Neural progenitor cell (in vitro differentiated cells): ENCODE measurements around the gene RPL10. TPM values are rescaled to one million over a fixed set of nuclear protein-coding genes. Genes with fewer than 3 reads are reported as not detected.

ENCODE experiments used
- DNase-seq: peaks from one replicate; pipeline ENCODE4 v3.0.0-alpha.2; 2016; ENCODE audit warnings: low spot score
- H2AFZ ChIP-seq: fragments of 200-600 bp; sonication (generic); replicated peaks from 2 replicates; pipeline ENCODE4 v1.6.1; 2016; ENCODE audit warnings: antibody characterized with exemption
- H3F3A ChIP-seq: fragments of 200-600 bp; sonication (generic); 2 replicates; pipeline ENCODE4 v1.6.1; 2016; ENCODE audit warnings: antibody characterized with exemption, low read depth
- H3K27ac ChIP-seq: fragments of 200-600 bp; sonication (generic); 2 replicates; pipeline ENCODE4 v1.5.1; 2016; ENCODE audit warnings: mild to moderate bottlenecking
- H3K27me3 ChIP-seq: fragments of 200-600 bp; sonication (generic); 2 replicates; pipeline ENCODE4 v1.6.1; 2016; ENCODE audit warnings: mild to moderate bottlenecking, moderate library complexity
- H3K36me3 ChIP-seq: fragments of 200-600 bp; sonication (generic); 2 replicates; pipeline ENCODE4 v1.5.1; 2016
- H3K4me1 ChIP-seq: fragments of 200-600 bp; sonication (generic); 2 replicates; pipeline ENCODE4 v1.6.1; 2016; ENCODE audit warnings: mixed run types
- H3K4me2 ChIP-seq: fragments of 200-600 bp; sonication (generic); 2 replicates; pipeline ENCODE4 v1.6.1; 2016
- H3K4me3 ChIP-seq: fragments of 200-600 bp; sonication (generic); 2 replicates; pipeline ENCODE4 v1.5.1; 2016
- H3K79me2 ChIP-seq: fragments of 200-600 bp; sonication (generic); 2 replicates; pipeline ENCODE4 v1.6.1; 2016; ENCODE audit warnings: low read depth
- H3K9ac ChIP-seq: fragments of 200-600 bp; sonication (generic); 2 replicates; pipeline ENCODE4 v1.6.1; 2016
- H3K9me3 ChIP-seq: fragments of 200-600 bp; sonication (generic); 2 replicates; pipeline ENCODE4 v1.5.1; 2016; ENCODE audit warnings: low read depth
- H4K20me1 ChIP-seq: fragments of 200-600 bp; sonication (generic); 2 replicates; pipeline ENCODE4 v1.6.1; 2016; ENCODE audit warnings: low read depth
- H3K27ac Mint-ChIP-seq: 3 replicates; pipeline ENCODE4 v1.8.0; 2021; ENCODE audit warnings: mixed read lengths
- H3K27me3 Mint-ChIP-seq: 2 replicates; pipeline ENCODE4 v1.8.0; 2022; ENCODE audit warnings: low read depth, mild to moderate bottlenecking, inconsistent platforms, moderate library complexity, mixed read lengths; ENCODE audit not compliant: insufficient read depth
- H3K36me3 Mint-ChIP-seq: 3 replicates; pipeline ENCODE4 v1.8.0; 2021; ENCODE audit warnings: mixed read lengths
- H3K4me1 Mint-ChIP-seq: 3 replicates; pipeline ENCODE4 v1.8.0; 2021; ENCODE audit warnings: mixed read lengths
- H3K4me3 Mint-ChIP-seq: 3 replicates; pipeline ENCODE4 v1.8.0; 2021; ENCODE audit warnings: mild to moderate bottlenecking, moderate library complexity, mixed read lengths
- H3K9me3 Mint-ChIP-seq: 3 replicates; pipeline ENCODE4 v1.8.0; 2020; ENCODE audit warnings: mixed read lengths
- CTCF ChIP-seq: fragments of 200-600 bp; sonication (generic); IDR thresholded peaks from 2 replicates; pipeline ENCODE4 v1.5.1; 2017; ENCODE audit warnings: antibody characterized with exemption, mild to moderate bottlenecking
- EZH2 ChIP-seq: fragments of 200-600 bp; sonication (generic); IDR thresholded peaks from 2 replicates; pipeline ENCODE4 v1.6.1; 2017; ENCODE audit warnings: antibody characterized with exemption, mild to moderate bottlenecking, moderate library complexity
- EZH2phosphoT487 ChIP-seq: fragments of 200-600 bp; sonication (generic); IDR thresholded peaks from 2 replicates; pipeline ENCODE4 v1.6.1; 2017; ENCODE audit warnings: antibody characterized with exemption
- total RNA-seq: library from RNA; depleted of rRNA; stranded (reverse); fragments of >200 nt; gene quantifications from 2 replicates; pipeline ENCODE4 v1.2.3, GENCODE V29; 2015; ENCODE audit warnings: low replicate concordance

RPL10 gene
- total RNA-seq, 1 donor from 2014 or later = 4,507 TPM

DNA sequence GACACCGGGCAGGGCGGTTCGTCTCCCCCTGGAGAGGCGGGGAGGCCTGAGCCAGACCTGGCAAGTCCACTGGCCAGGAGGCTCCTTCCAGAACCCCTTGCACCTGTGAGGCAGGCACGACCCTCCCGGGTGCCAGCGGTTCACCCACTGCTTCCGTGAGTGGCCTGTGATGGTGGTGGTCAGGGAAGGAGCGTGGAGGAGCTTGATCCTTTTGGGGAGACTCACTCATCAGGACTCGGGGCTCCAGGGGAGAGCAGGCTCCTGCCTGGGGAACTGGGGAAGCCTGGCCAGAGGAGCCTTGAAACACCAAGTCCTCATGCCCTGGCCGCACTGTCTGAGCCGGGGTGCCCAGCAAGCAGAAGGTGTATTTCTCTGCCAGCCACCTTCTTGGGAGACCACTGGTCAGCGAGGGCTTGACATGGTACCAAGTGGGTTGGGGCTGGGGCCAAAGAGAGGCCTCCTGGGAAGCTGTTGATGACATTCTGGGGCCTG, 46.6 kb downstream of the RPL10 start:
- no peaks in the 10 kb centered on the region for H3K9me3 ChIP-seq
- Mint-ChIP-seq H3K27ac (no peak overlapping the region), H3K9me3 (peaks cover 16% of the 10 kb centered on the region), H3K27me3 (peaks cover 13% of the 10 kb centered on the region), H3K36me3 (peaks cover 7% of the 10 kb centered on the region), H3K4me1 (peaks cover 6% of the 10 kb centered on the region), H3K4me3 (peak overlapping the region; percentile 30)
- no peaks in the 10 kb centered on the region for H3K4me1 ChIP-seq
- no peak overlapping the region for H2AFZ ChIP-seq
- H3K4me3 ChIP-seq = peak overlapping the region; percentile 64
- H3K27me3 ChIP-seq = no peaks in the 10 kb centered on the region
- peaks cover 22% of the 10 kb centered on the region for H3K79me2 ChIP-seq
- peaks cover 28% of the 10 kb centered on the region for H4K20me1 ChIP-seq
- no peak overlapping the region for H3K27ac ChIP-seq
- peaks cover 11% of the 10 kb centered on the region for H3F3A ChIP-seq
- DNase-seq = no peak
- no peaks in the 10 kb centered on the region for H3K36me3 ChIP-seq
- peak overlapping the region; percentile 86 for H3K4me2 ChIP-seq
- H3K9ac ChIP-seq = no peak overlapping the region
- TF ChIP-seq CTCF (no peak), EZH2 (no peak), EZH2phosphoT487 (no peak)

DNA sequence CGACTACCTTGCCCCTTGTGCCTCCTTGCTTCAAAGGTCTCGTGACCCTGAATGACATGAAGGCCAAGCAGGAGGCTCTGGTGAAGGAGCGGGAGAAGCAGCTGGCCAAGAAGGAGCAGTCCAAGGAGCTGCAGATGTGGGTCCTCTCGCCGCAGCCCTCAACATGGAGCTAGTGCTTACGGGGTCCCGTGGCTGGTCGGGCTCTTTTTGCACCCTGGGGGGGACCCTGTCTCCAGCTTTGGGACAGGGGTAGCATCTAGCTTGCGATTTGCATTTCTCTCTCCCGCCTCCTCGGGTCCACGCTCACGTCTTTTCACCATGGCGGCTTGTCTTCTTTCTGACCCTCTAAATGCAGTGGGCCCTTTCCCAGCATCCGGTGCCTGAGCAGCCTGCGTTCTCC, 47.6 kb downstream of the RPL10 start:
- Mint-ChIP-seq H3K27ac (no peak overlapping the region), H3K36me3 (peaks cover 7% of the 10 kb centered on the region), H3K4me3 (no peak overlapping the region), H3K27me3 (peaks cover 13% of the 10 kb centered on the region), H3K4me1 (peaks cover 6% of the 10 kb centered on the region), H3K9me3 (peaks cover 13% of the 10 kb centered on the region)
- H3K27me3 ChIP-seq = no peaks in the 10 kb centered on the region
- no peaks in the 10 kb centered on the region for H3K36me3 ChIP-seq
- H3K4me3 ChIP-seq = no peak overlapping the region
- no peaks in the 10 kb centered on the region for H3K9me3 ChIP-seq
- no peak for DNase-seq
- no peak overlapping the region for H3K4me2 ChIP-seq
- no peaks in the 10 kb centered on the region for H3K4me1 ChIP-seq
- TF ChIP-seq EZH2phosphoT487 (no peak), EZH2 (no peak), CTCF (no peak)
- no peak overlapping the region for H2AFZ ChIP-seq
- peaks cover 20% of the 10 kb centered on the region for H4K20me1 ChIP-seq
- no peak overlapping the region for H3K27ac ChIP-seq
- peaks cover 13% of the 10 kb centered on the region for H3K79me2 ChIP-seq
- no peak overlapping the region for H3K9ac ChIP-seq
- peaks cover 11% of the 10 kb centered on the region for H3F3A ChIP-seq

- Histone ChIP-seq H3K9me3 (no peaks in the 10 kb centered on the region), H4K20me1 (peaks cover 17% of the 10 kb centered on the region), H3K4me2 (no peak overlapping the region), H2AFZ (no peak overlapping the region), H3K79me2 (peaks cover 13% of the 10 kb centered on the region), H3K27ac (no peak overlapping the region), H3F3A (peaks cover 11% of the 10 kb centered on the region), H3K27me3 (no peaks in the 10 kb centered on the region), H3K36me3 (no peaks in the 10 kb centered on the region), H3K4me3 (no peak overlapping the region), H3K9ac (no peak overlapping the region), H3K4me1 (no peaks in the 10 kb centered on the region)
- no peak for DNase-seq
- peaks cover 13% of the 10 kb centered on the region for H3K27me3 Mint-ChIP-seq
- H3K4me3 Mint-ChIP-seq = no peak overlapping the region
- peaks cover 7% of the 10 kb centered on the region for H3K36me3 Mint-ChIP-seq
- peaks cover 13% of the 10 kb centered on the region for H3K9me3 Mint-ChIP-seq
- TF ChIP-seq EZH2phosphoT487 (no peak), CTCF (no peak), EZH2 (no peak)
- no peak overlapping the region for H3K27ac Mint-ChIP-seq
- H3K4me1 Mint-ChIP-seq = peaks cover 6% of the 10 kb centered on the region
Observed at GRCh38 chrX:154446430-154446829, 48.3 kb downstream of the RPL10 start.
